Nucleus accumbens (tissue), 56 donors: Measurements from ENCODE around the gene GNG3.
A peak's percentile ranks its signal among the peaks of the same experiment; 100 is the strongest.

Experiments used
- DNase-seq, 56 donors: peaks; one replicate each; lab custom pipeline; 2025; lab: John Stamatoyannopoulos, UW

Gene GNG3

GRCh38 chr11:62752994-62753735 is 45.7 kb downstream of the GNG3 start:
- DNase-seq: no peak

- peak; percentile 87 to 100 (median 99) for DNase-seq
Measured at GRCh38 chr11:62753736-62754603, 46.5 kb downstream of the GNG3 start, which contains the start of gene ZBTB3. Gene ZBTB3, minus strand, starts transcription at chr11:62754160. Its CDS starts 496 bp downstream, at chr11:62753664.

- peak in 2 of 56 donors; percentile 7 to 15 for DNase-seq
Measured at GRCh38 chr11:62755086-62755615, 47.7 kb downstream of the GNG3 start.

- peak in 1 of 56 donors; percentile 34 for DNase-seq
Measured at GRCh38 chr11:62757846-62758788, 50.6 kb downstream of the GNG3 start.
